Measurements from ENCODE around the gene VWA5A.
A peak's percentile ranks its signal among the peaks of the same experiment; 100 is the strongest.

The VWA5A gene

DNA sequence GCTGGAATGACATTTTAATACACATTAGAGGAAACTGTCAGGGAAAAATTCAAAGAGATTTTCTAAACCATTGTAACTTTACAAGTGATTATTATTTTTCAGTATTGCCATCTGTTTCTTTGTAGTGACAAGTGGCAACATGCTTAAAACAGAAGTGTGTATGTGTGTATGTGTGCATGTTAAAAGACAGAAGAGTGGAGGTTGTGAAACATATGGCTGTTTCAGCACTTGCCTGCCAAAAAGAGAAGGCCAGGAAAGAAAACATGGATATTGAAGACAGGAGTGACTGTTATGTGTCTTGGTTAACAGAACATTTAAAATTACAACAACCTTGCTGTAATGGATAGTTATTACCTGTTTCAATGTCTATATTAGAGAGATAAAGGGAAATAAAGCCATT lies 24.3 kb upstream of the VWA5A start:
- TF ChIP-seq, protein P1, sequence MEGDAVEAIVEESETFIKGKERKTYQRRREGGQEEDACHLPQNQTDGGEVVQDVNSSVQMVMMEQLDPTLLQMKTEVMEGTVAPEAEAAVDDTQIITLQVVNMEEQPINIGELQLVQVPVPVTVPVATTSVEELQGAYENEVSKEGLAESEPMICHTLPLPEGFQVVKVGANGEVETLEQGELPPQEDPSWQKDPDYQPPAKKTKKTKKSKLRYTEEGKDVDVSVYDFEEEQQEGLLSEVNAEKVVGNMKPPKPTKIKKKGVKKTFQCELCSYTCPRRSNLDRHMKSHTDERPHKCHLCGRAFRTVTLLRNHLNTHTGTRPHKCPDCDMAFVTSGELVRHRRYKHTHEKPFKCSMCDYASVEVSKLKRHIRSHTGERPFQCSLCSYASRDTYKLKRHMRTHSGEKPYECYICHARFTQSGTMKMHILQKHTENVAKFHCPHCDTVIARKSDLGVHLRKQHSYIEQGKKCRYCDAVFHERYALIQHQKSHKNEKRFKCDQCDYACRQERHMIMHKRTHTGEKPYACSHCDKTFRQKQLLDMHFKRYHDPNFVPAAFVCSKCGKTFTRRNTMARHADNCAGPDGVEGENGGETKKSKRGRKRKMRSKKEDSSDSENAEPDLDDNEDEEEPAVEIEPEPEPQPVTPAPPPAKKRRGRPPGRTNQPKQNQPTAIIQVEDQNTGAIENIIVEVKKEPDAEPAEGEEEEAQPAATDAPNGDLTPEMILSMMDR (IDR thresholded peaks at IDR 0.05; ENCODE audit: control extremely low read depth, extremely low read depth, low read depth, missing control alignments): no peak
- CTCF ChIA-PET: no interaction called here
- no peak for DNase-seq (ENCODE audit: extremely low spot score)
- POLR2A ChIA-PET: no interaction called here

DNA sequence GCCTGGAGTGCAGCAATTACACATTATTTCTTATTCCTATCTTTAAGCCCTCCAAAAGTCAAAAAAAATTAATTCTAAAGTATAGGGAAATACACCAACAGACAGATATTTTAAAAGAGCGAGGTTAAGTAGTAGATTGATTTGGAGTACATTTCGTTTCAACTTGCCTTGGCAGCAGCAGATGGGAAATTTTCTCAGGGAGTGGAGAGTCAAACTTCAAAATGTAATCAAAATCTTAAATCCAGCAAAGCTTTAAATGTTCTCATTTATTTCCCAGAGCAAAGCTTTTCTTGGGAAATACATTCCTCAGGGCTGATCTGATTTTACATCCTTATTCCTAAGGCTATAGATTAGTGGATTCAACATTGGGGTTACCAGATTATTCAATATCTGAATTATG lies 21.9 kb upstream of the VWA5A start:
- no peak for DNase-seq (ENCODE audit: extremely low spot score)
- TF ChIP-seq, protein P1 (IDR thresholded peaks at IDR 0.05; ENCODE audit: control extremely low read depth, extremely low read depth, low read depth, missing control alignments): no peak
- ChIA-PET POLR2A (no interaction called here), CTCF (no interaction called here)

DNA sequence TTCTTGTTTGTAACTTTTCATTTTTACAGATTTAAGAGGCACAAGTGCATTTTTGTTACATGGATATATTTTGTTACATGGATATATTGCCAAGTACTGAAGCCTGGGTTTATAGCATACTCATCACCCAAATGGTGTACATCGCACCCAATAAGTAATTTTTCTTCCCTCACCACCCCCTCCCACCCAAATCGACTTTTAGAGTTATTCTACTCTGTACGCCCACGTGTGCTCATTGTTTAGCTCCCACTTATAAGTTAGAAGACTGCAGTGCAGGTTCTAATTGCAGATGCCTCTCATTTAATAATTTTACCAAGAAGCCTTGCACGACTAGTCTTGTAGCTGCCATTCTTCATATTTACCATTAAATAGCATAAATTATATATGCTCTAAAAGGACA lies 20.5 kb upstream of the VWA5A start:
- no peak for DNase-seq (ENCODE audit: extremely low spot score)
- CTCF ChIA-PET: interaction anchor here (1.3 kb wide), 1 partner anchor 15 kb away, joined by 4 read pairs; no protein-coding TSS in a partner anchor
- POLR2A ChIA-PET: no interaction called here
- TF ChIP-seq, protein P1 (IDR thresholded peaks at IDR 0.05; ENCODE audit: control extremely low read depth, extremely low read depth, low read depth, missing control alignments): no peak

DNA sequence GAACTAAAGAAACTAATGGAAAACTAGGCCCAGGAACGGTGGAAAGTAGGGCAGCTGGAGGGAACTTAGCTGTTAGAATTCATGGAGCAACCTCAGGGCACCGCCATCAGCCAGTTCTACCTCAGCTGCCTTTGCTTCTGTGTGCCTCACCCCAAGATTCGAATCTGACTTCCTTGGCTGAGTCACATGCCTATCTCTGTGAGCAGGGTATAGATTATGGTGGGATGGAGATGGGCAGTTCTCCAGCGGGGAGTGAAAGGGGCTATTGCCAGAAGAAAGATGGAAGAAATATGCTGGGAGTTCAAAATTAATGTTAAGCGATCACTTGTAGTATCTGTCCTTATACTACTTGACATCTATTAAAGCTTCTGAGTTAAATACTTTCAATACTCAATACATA lies 18.9 kb upstream of the VWA5A start:
- CTCF ChIA-PET: no interaction called here
- DNase-seq (ENCODE audit: extremely low spot score): no peak
- TF ChIP-seq, protein P1 (IDR thresholded peaks at IDR 0.05; ENCODE audit: control extremely low read depth, extremely low read depth, low read depth, missing control alignments): no peak
- POLR2A ChIA-PET: no interaction called here

DNA sequence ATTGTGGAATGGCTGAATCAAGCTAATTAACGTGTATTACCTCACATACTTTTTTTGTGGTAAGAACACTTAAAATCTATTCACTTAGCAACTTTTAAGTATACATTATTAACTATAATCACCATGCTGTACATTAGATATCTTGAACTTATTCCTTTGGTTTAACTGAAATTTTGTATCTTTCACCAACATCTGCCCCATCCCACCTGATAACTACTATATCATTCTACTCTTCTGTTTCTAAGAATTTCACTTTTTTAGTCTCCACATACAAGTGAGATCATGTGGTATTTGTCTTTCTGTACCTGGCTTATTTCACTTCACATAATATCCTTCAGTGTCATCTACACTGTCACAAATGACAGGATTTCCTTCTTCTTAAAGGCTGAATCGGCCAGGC lies 17.1 kb upstream of the VWA5A start:
- TF ChIP-seq, protein P1 (IDR thresholded peaks at IDR 0.05; ENCODE audit: control extremely low read depth, extremely low read depth, low read depth, missing control alignments): no peak
- CTCF ChIA-PET: no interaction called here
- no peak for DNase-seq (ENCODE audit: extremely low spot score)
- POLR2A ChIA-PET: no interaction called here

DNA sequence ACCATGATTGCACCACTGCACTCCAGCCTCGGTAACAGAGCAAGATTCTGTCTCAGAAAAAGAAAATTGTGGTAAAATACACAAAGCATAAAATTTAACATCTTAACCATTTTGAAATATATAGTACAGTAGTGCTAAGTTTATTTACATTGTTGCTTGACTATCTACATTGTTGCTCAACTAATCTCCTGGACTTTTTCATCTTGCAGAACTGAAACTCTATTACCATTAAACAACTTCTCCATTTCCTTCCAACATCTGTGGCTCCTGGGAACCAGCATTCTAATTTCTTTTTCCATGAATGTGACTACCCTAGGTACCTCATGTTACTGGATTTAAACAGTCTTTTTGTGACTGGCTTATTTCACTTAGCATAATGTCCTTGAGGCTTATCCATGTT lies 13.5 kb upstream of the VWA5A start:
- TF ChIP-seq, protein P1 (IDR thresholded peaks at IDR 0.05; ENCODE audit: control extremely low read depth, extremely low read depth, low read depth, missing control alignments): no peak
- no peak for DNase-seq (ENCODE audit: extremely low spot score)
- ChIA-PET CTCF (no interaction called here), POLR2A (no interaction called here)

DNA sequence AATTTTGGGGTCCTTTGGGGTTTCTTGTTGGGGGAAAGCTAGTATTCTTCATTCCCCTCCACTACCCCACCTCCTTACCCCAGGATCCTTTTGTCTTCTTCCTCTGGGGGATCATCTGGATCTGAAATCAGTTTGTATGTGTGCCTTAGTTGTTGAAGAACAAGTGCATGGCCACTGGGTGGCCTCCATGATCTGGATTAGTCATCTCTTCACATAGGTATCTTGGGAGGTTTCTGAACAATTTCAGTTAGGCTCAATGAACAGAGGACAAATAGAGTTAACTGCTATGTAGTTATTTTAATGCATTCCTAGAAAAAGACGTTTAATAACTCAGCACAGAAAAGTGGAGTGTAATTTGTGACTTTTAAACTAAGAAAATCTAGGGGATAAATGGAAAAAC lies 7.1 kb upstream of the VWA5A start:
- ChIA-PET CTCF (no interaction called here), POLR2A (no interaction called here)
- DNase-seq (ENCODE audit: extremely low spot score): peak; percentile 15
- TF ChIP-seq, protein P1 (IDR thresholded peaks at IDR 0.05; ENCODE audit: control extremely low read depth, extremely low read depth, low read depth, missing control alignments): peak; percentile 40
